ENCODE results near the gene NCAM2.

The NCAM2 gene

DNA sequence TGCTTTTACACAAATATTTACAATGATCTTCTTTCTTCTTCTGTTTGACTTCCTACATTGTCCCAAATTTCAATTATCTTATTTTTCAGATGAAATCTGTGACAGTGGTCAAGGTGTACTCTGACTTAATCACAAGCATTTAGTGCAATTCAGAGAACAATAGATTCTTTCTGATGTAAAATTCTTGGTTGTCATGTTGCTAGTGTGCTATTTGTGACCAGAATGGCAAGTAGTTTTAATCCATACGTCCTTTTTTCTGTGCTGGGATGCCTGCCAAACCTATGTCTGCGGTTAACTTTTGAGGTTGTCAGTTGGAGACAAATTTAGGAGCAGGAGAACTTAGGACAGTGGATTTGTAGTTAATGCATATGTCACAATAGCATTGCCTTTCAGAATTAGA, 31.0 kb downstream of the NCAM2 start:
- DNase-seq: no peak

DNA sequence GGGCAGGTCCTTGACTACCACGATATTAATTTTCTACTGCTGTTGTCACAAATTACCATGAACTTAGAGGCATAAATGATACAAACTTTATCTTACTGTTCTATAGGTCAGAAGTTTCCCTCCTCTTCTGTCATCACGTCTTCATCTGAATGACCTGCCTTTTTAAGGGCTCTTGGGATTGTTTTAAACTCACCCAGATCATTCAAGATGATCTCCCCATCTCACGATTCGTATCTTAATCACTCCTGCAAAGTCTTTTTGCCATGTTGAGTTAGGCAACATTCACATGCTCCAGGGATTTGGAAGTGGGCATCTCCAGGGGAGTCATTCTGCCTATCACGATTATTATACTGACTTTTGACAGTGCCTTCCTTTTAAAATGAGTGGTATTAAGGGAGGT, 32.1 kb downstream of the NCAM2 start:
- no peak for DNase-seq

DNA sequence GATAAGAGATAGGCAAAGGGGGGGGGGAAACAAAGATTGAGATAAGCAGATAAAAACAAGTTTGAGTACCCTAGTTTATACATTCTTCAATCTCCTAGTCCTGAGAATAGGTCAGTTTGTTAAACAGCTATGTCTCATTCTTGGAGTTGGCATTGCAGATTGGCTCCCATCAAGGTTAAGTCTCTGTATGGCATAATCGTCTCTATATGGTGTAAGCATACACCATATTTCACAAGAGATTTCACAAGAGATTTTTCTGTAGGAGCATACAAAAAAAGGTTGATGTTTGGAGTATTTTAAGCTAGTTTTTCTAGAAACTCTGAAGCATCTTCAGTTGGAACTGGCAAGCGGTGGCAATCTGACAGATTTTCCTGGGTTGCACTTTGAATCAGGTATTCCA, 35.8 kb downstream of the NCAM2 start:
- no peak for DNase-seq

DNA sequence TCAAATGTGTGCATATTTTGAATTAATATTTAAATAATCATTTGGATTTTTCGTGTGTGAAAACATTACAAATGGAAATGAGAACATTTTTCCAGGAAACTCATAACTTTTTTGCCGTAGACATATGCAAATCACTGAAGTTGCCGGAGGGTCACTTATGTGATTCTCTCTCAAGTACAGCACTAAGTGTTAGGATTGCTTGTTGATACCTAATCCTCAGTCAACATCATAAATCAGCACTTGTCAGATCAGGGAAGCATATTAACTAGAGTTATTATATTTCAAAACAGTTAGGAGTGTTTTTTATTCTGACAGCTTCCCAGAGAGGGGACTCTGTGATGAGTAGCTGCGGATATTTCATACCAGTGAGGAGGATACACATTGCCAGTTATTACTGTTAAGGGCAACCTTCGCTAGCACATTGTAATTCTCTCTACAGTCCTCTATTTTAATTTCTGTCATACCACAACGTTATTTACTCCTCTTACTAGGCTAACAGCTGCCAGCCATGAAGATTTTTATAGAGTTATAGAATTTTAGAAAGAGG, 41.5 kb downstream of the NCAM2 start:
- DNase-seq: no peak

DNA sequence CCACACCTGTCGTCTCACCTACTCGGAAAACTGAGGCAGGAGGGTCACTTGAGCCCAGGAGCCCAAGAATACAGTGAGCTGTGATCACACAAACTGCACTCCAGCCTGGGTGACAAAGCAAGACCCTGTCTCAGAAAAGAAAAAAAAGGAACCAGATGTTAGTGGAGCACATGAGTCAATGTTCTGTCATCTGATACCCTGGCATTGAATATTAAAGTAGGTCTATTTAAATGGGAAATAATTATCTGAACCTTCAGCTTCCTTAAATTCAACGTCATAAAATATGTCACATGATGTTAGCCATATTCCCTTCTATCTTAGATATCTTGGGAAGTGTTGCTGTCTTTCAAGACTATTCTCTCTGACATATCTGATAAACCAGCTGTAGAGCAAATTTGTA, 47.3 kb downstream of the NCAM2 start:
- DNase-seq: no peak

DNA sequence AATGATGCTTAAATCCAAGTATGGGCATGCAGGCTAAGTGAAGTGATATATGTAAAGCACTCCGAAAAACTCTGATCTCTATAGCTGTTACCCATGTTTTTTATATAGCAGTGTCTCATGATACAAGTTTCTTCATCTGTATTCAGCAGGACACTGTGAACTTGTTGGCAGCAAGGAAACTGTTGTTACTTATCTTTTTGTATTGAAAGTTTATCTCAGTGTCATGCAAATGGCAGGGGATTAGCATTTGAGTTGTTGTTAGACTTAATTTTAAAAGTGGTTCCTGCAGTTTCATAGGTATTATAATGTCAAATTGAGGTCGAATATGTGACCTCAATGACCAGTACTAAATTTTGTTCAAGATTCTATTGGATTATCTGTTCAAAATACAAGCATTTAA, 47.9 kb downstream of the NCAM2 start:
- no peak for DNase-seq

DNA sequence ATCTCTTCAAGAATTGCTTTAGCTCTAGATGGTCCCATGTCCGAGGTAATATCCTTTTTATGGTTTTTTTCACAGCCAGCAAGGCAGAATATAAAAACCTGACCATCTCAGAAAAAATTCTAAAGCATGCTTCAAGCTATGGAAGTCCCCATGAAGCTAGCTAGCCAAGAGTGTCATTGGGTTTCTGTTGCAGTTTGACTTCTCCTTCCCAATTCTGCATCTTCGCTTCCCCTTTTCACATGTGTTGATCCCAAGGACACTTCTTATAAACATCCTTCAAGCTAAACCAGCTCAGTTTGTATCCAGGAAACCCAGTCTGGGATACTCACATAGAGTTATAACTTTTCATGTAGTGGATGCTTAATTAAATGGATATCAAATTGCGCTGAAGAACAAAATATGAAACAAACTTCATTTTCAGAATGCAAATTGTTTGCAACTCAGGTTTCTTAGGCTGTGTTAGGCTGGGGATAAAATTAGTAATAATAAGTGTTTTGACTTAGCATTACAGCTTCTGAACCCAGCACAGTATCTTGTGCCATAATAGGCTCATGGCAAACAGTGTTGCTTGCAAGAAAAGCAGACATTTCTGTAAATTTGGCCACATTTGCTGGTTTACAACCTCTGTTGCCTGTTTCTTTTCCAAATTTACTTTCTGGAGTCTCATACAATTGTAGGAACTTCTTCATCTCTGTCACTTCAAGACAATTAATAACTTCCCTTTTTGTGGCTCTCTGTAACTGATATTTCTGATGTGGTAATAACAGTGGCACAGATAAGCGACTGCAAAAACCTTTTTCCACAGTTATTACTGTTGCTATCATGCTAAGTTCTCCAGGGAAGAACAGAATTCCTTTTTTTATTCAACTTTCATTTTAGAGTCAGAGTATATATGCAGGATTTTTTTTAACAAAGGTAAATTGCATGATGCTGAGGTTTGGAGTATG, 53.2 kb downstream of the NCAM2 start:
- no peak for DNase-seq

DNA sequence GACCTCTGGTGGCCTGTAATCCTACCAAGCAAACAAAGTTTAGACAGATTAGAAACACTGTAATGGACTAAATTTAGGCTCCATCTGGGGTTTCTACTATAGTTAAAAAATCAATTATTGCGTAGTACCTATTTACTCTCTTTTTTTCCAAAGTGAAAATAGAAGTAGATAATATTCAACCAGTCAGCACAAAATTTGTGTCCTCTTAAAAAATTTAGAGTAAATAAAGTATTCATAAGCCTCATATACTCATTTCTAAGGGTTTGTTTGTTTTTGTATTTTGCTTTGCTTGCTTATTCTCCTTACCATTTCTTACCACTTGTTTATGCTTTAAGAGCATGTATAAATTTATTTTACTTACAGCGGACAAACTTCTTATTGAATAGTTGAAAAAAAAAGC, 54.5 kb downstream of the NCAM2 start:
- DNase-seq: no peak

DNA sequence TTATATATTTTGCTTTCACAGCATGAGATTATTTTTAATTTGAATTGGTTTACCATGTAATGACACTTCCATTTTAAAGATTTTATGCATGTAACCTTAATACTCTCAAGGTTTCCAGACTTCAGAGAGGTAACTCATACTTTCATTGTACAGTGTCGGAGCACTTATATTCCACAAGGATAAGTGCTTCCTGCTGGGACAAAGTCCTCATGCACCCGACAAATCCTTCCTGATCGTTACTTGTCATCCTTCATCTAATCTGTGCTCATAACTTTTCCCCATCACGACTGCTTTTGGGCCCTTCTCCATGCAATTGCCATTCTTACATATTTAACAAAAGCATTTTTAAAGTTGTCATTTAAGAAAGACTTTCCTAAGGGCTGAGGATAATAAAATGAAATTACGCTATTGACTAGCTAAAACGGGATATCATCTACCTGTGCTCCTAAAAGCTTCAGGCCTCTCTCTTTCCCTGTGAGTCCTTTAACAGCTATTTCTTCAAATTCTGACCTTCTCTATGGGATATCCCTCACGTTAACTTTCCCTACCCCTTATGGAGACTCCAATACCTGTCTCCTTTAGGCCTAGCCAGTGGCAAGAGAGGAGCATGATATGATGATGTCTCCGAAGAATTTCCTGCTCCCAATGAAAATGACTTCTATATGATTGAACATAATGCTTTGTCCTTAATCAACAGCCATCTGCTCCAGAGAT, 59.3 kb downstream of the NCAM2 start:
- no peak for DNase-seq

DNA sequence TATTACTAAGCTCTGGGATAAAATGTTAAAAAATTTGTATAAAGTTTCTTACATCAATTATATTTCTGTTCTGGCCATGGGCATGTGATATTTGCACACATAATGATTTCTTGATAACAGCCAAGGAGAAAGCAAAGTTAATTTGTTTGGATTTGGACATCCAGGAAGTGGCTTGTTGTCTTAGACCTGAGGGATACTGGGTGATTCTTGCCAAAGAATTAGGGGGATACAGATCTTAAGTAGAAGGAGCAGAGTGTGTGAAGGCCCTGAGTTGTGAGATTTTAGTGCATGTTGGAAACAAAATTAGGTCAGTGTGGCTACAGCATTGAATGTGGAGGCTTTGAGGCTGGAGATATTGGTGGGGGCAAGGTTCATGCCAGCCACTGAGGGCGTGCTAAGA, 65.6 kb downstream of the NCAM2 start:
- no peak for DNase-seq

DNA sequence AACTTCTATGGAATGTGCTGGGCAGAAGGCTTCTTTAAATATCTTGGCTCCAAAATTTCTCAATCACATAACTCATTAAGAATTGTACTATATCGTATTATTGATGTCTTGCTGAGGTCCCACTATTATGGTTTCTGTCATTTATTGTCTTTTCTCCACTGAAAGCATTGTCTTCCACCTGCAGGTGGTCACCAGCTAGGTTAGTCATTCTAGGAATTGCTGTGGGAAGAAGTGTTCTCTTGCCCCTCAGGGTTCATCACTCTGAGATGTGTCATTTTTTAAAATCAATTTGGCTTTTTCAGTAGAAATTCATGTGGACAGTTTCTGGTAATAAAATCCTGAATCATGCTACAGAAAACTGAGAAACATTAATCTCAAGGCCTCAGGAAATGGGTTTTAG, 66.1 kb downstream of the NCAM2 start:
- no peak for DNase-seq

DNA sequence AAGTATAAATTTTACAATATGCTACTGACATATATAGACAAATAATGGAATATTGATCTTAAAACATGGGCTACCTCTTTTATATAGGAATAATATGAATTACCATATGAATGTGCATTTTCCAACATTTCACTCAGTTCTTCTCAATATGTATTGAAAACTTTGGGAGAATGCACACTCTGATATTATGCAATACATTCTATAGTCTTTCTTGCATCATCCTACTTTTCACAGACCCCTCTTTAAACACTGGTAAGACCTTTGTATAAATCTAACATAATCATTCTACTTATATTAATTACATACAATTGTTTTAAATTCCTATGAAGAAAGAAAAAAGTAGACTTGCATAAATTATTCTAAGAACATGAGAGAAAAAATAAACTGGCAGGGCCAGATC, 69.2 kb downstream of the NCAM2 start:
- no peak for DNase-seq

DNA sequence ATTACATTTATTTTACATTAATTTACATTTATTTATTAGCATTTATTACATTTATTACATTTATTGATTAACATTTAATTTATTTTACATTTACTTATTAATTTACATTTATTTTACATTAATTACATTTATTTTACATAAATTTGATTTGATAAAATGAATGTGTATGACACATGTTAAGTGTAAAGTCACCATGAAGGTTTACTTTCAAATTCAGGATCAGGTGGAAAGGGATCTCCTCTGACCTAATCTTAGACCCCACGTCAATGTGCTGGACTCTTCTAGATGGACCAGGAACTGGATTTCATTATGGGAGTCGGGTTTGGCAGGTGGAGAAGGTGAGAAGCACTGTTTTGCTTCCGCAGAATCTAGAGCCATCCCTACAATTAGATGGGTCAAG, 76.1 kb downstream of the NCAM2 start:
- no peak for DNase-seq

DNA sequence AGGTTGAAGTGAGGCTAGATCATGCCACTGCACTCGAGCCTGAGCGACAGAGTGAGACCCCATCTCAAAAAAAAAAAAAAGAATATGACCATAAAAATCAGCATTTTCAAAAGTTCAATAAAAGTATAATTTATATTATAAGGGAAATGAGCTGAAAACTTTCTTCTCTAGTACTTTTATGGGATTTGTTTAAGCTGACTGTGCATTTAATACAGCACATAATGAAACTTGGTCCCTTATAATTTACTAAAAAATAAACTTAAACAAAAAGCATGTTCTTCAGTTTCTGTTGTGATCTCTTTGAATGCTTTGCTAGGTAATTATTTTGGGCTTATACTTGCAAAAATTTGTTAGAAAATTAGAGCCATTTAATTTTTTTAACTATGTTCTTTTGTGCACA, 77.8 kb downstream of the NCAM2 start:
- DNase-seq: no peak

DNA sequence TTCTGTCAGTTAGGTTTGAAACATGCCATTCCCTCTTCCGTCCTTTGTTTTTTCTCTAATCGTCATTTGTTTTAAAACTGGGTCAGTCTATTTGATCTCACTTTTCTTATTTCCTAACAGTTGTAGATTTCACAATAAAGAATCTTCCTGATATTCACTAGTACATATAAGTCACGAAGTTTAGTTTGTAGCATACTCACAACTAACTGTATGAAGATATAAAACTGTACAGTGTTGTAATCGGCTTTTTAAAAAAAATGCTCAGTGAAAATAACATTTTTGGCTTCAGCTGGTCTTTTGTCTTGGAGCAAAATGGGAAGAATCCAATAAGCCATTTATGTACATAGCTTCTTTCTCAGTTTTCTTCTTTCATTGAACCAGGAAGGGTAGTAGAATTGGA, 78.3 kb downstream of the NCAM2 start:
- no peak for DNase-seq

DNA sequence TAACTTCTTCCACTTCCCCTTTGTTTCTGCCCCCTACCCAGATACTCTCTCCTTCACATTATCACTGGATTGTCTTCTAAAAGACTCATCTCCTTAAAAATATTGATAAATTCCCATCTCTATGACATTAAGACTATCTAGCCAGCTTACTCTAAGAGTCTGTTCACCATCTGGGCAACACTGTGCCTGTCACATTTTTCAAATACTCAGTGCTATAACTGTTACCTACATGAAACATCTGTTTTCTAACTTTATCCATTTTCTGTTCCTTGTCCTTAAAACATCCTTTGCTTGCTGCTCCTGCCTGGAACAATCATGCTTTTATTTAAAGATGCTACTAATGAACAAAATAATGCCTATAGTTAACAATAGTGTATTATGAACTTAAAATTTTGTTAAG, 81.4 kb downstream of the NCAM2 start:
- DNase-seq: no peak

DNA sequence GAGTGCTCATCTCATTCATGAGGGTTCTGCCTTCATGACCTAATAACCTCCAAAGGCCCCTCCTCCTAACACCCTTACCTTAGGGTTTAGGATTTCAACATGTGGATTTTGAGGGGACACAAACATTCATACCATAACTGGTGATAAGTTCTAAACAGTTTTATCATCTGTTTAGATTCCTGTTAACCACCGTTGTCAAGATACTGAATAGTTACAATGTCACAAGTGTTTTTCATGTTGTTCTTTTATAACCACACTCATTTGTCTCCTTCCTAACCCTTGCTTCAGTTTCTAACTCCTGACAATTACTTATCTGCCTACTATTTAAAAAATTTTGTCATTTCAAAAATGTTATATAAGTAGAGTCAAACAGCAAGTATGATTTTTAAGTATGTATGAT, 86.0 kb downstream of the NCAM2 start:
- DNase-seq: no peak

DNA sequence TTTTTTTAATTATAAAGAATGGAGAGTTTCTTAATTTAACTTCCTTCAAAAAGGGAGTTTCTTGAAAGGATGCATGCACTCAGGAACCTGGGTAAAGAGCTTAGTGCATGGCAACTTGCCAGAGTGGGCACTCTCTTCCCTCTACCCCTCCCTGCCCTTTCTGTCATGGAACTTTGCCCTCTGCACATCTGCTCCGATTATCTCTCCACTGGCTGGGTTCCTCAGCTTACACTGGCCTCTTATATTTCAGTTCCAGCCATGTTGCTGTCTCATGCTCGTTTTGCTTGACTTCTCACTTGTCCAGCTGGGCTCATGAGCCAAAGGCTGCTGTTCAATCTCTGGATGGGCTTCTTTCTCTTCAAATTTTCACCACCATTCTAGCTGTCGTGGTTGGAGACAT, 87.0 kb downstream of the NCAM2 start:
- no peak for DNase-seq

DNA sequence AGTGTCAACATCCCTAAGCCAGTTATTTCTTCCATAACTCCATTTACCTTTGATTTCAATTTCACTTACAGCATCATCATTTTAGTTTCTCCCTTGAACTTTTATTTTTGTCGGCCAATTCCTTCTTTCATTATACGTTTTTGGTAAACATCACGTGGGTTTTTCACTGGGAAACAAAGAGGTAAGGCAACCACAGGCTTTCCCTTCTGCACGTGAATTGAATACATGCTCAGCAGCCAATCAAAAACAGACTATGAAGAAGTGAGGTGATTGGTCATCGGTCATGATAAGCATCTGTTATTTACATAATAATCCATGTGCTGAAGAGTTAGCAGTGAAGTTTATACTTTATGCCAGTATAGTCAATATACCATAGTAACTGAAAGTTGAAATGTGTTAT, 98.7 kb downstream of the NCAM2 start:
- DNase-seq: no peak

DNA sequence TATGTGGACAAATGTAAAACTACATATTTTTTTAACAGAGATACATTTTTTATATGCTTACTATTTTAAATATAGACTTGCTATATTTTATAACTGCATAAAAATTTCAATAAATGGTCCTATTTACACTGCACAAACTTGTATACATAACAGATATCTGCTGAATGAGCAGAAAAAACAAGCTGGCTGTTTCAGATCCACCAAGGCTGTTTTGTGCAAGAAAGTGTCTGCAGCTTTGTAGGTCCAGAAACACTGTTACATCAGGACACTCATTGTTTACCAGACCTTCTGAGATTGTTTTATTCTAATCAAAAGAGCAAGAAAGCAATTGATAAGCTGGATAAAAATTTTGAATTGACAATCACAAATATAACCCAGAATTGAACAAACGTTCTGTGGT, 99.3 kb downstream of the NCAM2 start:
- no peak for DNase-seq

DNA sequence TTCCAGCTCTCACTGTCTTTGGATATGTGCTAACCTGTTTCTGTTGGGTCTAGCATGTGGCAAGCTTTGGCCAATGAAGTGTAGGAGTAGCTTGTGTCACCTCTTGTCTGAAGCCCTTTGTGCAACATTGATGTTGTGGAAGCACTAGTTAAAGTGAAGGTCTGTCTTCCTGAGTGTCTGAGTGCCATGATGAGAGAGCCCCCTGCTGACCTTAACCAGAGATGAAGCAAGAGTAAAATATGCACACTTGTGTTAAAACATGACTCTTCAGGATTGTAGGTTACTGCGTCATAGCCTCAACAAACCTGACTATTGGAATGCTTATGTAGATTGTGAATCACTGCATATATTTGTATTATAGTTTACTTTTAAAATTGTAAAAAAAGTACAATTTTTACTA, 103.7 kb downstream of the NCAM2 start:
- DNase-seq: no peak

DNA sequence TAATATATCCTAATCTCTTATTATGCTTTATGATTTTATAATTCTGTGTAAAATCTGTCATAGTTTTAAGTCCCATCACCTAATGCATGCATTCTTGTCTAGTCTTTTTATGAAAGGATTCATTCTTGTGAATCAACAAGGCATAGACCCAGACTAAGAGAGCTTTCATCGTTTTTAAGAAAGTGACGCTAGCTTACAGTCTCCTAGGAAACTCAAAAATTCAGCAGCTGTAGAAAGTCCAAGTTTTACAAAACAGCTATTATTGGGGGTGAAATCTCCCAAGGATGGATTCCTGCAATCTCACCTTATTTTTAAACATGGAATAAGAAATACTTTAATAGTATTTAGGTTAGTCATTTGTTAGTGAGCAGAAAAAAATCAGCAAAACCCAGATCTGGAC, 104.7 kb downstream of the NCAM2 start:
- DNase-seq: no peak

DNA sequence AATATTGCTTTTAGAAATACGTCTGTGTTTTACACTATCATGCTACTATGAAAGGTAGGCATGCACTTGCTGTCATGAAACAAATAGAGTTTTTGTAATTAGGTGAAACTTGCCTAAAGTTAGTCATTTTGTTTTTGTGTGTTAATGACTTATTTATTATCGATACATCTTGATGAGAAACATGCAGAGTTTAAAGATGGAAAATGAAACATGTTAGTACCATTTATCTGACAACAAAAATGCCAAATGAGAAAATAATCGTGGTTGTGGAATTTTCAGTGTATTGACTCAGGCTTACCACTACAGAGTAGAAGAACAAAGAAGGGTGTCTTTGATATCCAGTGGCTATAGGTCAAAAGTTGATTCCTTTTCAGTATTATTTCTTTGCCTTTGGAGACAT, 105.5 kb downstream of the NCAM2 start:
- DNase-seq: no peak

DNA sequence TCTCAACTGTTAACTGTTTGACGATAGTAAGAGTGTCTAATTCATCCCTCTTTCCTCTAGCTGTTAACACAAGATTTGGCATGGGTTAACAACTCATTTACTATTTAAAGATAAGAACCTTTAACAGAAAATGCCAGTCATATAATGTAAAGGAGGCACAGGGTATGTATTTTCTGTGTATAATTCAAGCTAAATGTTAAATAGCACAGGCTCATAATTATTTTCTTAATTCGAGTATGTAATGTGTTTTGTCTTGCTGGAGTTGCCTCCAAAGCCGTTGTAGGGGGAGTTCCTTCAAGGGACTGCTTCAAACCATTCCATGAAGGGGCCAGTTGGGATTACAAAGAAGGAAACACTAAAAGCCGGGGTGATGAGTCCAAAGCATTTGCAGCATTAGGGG, 111.5 kb downstream of the NCAM2 start:
- DNase-seq: no peak

All from CD4-positive, alpha-beta T cell treated with Interleukin-12 subunit alpha and Interleukin-12 subunit beta, for 1 hour (primary cell).